CD4-positive, alpha-beta T cell treated with Interleukin-17A for 4 hours (primary cell): ENCODE measurements around the gene SYNE3.

Source experiments
- DNase-seq: peaks from one replicate; pipeline ENCODE4 v3.0.0-alpha.2; 2020; ENCODE audit warnings: mixed read lengths

The SYNE3 gene

DNA sequence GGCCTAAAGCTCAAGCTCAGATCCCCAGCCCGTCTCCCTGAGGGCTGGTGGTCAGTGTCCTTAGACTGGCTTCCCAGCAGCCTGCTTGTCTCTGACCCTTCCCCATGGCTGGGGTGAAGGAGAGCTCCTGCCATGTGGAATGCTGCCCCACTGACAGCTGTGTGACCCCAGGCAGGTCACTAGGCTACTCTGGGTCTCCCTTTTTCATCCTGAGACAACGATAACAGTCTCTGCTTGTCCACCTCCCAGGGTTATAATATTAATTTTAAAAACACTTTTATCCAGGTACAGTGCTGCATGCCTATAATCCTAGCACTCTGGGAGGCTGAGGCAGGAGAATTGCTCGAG, 47.3 kb downstream of the SYNE3 start:
- no peak for DNase-seq

DNA sequence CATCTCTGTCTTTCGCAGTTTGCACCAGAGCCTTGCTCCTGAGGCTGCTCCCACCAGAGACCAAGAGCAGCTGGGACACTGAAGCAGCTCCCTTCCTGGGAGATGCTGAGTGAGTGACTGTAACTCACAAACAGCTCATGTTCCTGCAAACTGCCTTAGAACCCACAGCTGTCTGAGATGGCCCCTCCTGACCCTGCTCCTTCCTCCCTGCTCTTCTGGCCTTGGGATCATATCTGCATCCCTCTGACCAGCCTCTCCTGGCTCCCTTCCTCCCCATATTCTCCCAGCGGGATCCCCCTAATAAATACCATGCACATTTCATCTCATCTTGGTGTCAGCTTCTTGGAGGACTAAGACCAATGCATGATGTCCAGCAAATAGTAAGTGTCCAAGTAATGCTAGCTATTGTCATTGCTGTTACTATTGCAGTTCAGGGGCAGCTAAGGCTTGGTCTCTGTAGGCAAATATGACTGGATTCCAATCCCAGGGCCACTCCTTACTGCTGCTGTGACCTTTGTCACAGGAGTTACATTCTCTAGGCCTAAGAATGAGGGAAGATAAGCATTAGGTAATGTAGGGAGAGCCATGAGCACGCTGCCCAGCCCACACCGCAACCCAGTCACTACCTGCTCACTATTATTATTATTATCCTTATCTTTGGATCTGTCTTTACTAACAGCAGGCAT, 47.9 kb downstream of the SYNE3 start:
- no peak for DNase-seq

DNA sequence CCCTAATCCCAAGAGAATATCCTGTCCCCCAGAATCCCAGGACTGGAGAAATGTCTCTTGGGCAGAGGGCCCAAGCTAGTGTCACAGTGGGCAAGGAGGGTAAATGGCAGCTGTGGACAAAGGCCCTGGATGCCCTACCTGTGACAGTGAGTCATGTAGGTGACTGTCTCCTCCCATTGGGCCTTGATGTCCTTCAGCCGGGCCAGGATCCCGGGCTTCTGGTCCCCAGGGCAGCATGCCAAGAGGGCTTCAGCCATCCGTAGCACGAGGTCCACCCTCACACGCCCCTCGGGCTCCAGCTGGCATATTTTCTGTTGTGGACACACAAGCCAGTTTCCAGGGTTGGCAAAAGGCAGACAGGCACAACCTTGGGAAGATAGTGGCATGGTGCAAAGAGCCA, 48.8 kb downstream of the SYNE3 start:
- DNase-seq: no peak

DNA sequence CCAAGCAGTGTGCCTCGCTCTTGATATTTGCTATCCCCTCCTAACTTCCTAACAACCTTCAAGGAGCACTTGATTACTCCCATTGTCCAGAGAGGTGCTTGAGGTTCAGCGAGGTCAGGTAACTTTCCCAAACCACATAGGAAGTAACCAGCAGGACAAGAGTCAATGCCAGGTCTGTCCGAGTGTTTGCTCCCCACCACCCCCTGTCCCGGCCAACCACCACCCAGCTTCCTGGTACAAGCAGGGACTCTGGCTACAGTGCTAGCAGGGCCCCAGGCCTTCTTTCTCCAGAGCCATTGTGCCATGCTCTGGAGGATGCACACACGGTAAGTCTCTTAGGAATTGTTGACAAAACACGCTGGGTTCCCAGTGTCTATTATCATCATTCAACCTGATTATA, 49.2 kb downstream of the SYNE3 start:
- no peak for DNase-seq
